GM12878 (cell line): ENCODE results near the gene ZNF568. TPM values are rescaled to one million over a fixed set of nuclear protein-coding genes. Genes with fewer than 3 reads are reported as not detected.

Experiments used
- BACH1 ChIP-seq: fragments of 450-650 bp; IDR thresholded peaks from 2 replicates; pipeline ENCODE4 v1.6.1; 2017; ENCODE audit warnings: mild to moderate bottlenecking, borderline replicate concordance
- BCL3 ChIP-seq: IDR thresholded peaks from 2 replicates; pipeline ENCODE4 v1.6.1; 2011; ENCODE audit warnings: borderline replicate concordance, low read depth, mild to moderate bottlenecking, moderate library complexity, low read length; ENCODE audit not compliant: insufficient read depth, poor library complexity, severe bottlenecking
- CBX5 ChIP-seq: sonication (generic); IDR thresholded peaks from 2 replicates; pipeline ENCODE4 v1.6.1; 2016; ENCODE audit warnings: low read depth, moderate library complexity, mild to moderate bottlenecking, inconsistent platforms
- CEBPB ChIP-seq, 2 experiments: fragments of 150-350 bp in 1 of 2; IDR thresholded peaks; 2 replicates each; pipeline ENCODE4 v1.6.1; 2012 to 2014; ENCODE audit warnings: low read depth in 2 of 2, low read length in 2 of 2, borderline replicate concordance in 1 of 2, inconsistent platforms in 1 of 2
- EGR1 ChIP-seq, 2 experiments: IDR thresholded peaks; 1 replicate in 1 of 2; 2 replicates in 1 of 2; pipeline ENCODE4 v1.6.1; 2011 to 2012; ENCODE audit warnings: low read depth in 2 of 2, low read length in 2 of 2, borderline replicate concordance in 1 of 2, mild to moderate bottlenecking in 1 of 2, moderate library complexity in 1 of 2
- EP300 ChIP-seq, 2 experiments: fragments of 150-350 bp in 1 of 2; IDR thresholded peaks; 2 replicates each; pipeline ENCODE4 v1.6.1; 2011 to 2012; ENCODE audit warnings: low read depth in 2 of 2, low read length in 2 of 2, borderline replicate concordance in 1 of 2, improper control_type of control experiment in 1 of 2, inconsistent platforms in 1 of 2; ENCODE audit not compliant: control insufficient read depth in 1 of 2
- FOXK2 ChIP-seq: fragments of 450-650 bp; IDR thresholded peaks from 2 replicates; pipeline ENCODE4 v1.6.1; 2017; ENCODE audit warnings: mild to moderate bottlenecking, moderate library complexity
- GABPA ChIP-seq: IDR thresholded peaks from 2 replicates; pipeline ENCODE4 v1.6.1; 2014; ENCODE audit warnings: antibody characterized with exemption, low read depth, mild to moderate bottlenecking, inconsistent platforms
- KDM1A ChIP-seq: fragments of 200-600 bp; sonication (generic); IDR thresholded peaks from 2 replicates; pipeline ENCODE4 v1.6.1; 2016; ENCODE audit warnings: borderline replicate concordance
- MTA2 ChIP-seq: fragments of 450-650 bp; IDR thresholded peaks from 2 replicates; pipeline ENCODE4 v1.6.1; 2016; ENCODE audit warnings: low read depth, mild to moderate bottlenecking, moderate library complexity
- RCOR1 ChIP-seq: conservative IDR thresholded peaks from 2 replicates; pipeline ENCODE4 v1.6.1; 2012; ENCODE audit warnings: low read depth, low read length, improper control_type of control experiment
- SKIL ChIP-seq: fragments of 450-650 bp; IDR thresholded peaks from 2 replicates; pipeline ENCODE4 v1.6.1; 2017; ENCODE audit warnings: mild to moderate bottlenecking, low read depth, inconsistent platforms; ENCODE audit not compliant: poor library complexity, severe bottlenecking
- SP1 ChIP-seq: IDR thresholded peaks from one replicate; pipeline ENCODE4 v1.6.1; 2011; ENCODE audit warnings: low read depth, low read length
- SPI1 ChIP-seq: IDR thresholded peaks from 2 replicates; pipeline ENCODE4 v1.6.1; 2011; ENCODE audit warnings: low read depth, mild to moderate bottlenecking, low read length, moderate library complexity, borderline replicate concordance; ENCODE audit not compliant: insufficient read depth
- SREBF2 ChIP-seq: IDR thresholded peaks from 2 replicates; pipeline ENCODE4 v1.6.1; 2012; ENCODE audit warnings: mild to moderate bottlenecking, low read length
- STAT1 ChIP-seq: fragments of 450-650 bp; conservative IDR thresholded peaks from 2 replicates; pipeline ENCODE4 v1.6.1; 2014; ENCODE audit warnings: antibody characterized with exemption, mild to moderate bottlenecking
- TBL1XR1 ChIP-seq: IDR thresholded peaks from 2 replicates; pipeline ENCODE4 v1.6.1; 2012; ENCODE audit warnings: low read depth, low read length, improper control_type of control experiment
- TCF3 ChIP-seq: IDR thresholded peaks from 2 replicates; pipeline ENCODE4 v1.6.1; 2012; ENCODE audit warnings: low read depth, mild to moderate bottlenecking, low read length, borderline replicate concordance; ENCODE audit not compliant: insufficient read depth
- WRNIP1 ChIP-seq: IDR thresholded peaks from 2 replicates; pipeline ENCODE4 v1.6.1; 2011; ENCODE audit warnings: low read depth, low read length, improper control_type of control experiment, borderline replicate concordance
- ZNF384 ChIP-seq: IDR thresholded peaks from 2 replicates; pipeline ENCODE4 v1.6.1; 2012; ENCODE audit warnings: low read depth, mild to moderate bottlenecking, low read length, improper control_type of control experiment, borderline replicate concordance
- polyA plus RNA-seq, 11 experiments: library from polyadenylated mRNA; depleted of rRNA in 4 of 11; unstranded in 6 of 11; stranded (reverse) in 5 of 11; fragments of >200 nt; fragmentation: Nextera tagmentation in 4 of 11; fragmentation: Illumina TruSeq in 1 of 11; extraction: Ambion mirVana in 4 of 11; extraction: Trizol in 1 of 11; gene quantifications; 1 replicate in 1 of 11; 2 replicates in 10 of 11; pipeline versions ENCODE4 v1.2.1 to v1.2.3, GENCODE V29; 2011 to 2016; ENCODE audit warnings: inconsistent platforms in 2 of 11, missing spikeins in 2 of 11, low read depth in 1 of 11
- total RNA-seq, 4 experiments: library from RNA; depleted of rRNA in 3 of 4; stranded (reverse); fragments of >200 nt in 3 of 4; fragmentation: Illumina TruSeq in 1 of 4; extraction: Trizol in 1 of 4; gene quantifications; 2 replicates each; pipeline versions ENCODE4 v1.2.1 to v1.2.3, GENCODE V29; 2013 to 2021
- TF ChIP-seq, protein P1 (sequence below): fragments of 150-350 bp; IDR thresholded peaks from 2 replicates; pipeline ENCODE4 v1.6.1; 2014; ENCODE audit warnings: mild to moderate bottlenecking, low read depth, low read length
- TF ChIP-seq, protein P2 (sequence below): fragments of 450-650 bp; IDR thresholded peaks from 2 replicates; pipeline ENCODE4 v1.6.1; 2018; ENCODE audit warnings: borderline replicate concordance, mild to moderate bottlenecking; ENCODE audit not compliant: partially characterized antibody

Gene ZNF568
- total and polyA plus RNA-seq, 10 of the 15 experiments (the other 5 are each of a cell fraction or from before 2014, with no cell fraction given) = 0.16 to 0.77 (median 0.27) TPM

DNA sequence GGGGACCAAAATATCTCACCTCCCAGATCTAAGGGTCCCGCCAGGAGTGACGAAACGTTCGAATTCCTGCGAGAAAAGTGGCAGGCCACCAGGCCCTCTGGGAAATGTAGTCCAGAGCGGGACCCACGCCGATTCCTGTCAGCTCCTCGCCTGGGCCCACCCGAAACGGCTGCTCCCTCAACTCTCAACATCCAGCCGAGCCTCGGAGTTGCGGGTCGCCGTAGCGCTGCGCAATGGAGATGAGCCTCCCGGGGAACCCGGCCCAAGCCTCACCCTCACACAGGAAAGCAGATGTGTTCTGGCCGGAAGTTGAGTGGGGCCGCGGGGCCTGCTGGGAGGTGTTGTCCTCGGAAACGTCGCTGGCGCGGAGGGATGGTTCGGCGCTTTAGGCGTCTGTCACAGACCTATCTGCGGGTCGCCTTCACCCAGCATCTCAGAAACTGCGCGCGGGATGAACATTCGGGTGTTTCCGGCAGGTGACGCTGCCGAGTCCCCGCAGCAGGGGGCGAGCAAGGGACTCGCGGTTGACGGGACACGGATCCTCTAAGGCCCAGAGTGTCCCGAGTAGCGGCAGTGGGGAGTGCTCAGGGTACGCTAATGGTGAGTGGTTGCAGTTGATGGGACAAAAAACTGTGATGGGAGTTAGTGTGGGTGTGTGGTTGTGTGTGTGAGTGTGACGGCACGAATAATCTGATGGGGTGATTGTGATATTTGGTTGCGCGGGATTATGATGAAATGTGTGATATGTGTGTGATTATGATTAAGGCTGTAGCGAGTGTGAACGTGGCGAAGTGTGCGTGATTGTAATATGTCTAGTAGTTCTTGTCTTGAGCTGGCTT lies at the start of gene ZNF568, which contains the start of gene ZNF829 (continued):
- TF ChIP-seq STAT1 (no peak), BACH1 (no peak), FOXK2 (no peak), SREBF2 (no peak), RCOR1 (no peak), MTA2 (no peak), TBL1XR1 (no peak), CBX5 (no peak), SP1 (no peak), EGR1 (IDR thresholded peaks at IDR 0.05; ENCODE audit: borderline replicate concordance in 1 of 2, low read depth in 2 of 2, low read length in 2 of 2) (no peak), ZNF384 (no peak), GABPA (peak; percentile 86), WRNIP1 (no peak), CEBPB (IDR thresholded peaks at IDR 0.05; ENCODE audit: borderline replicate concordance in 1 of 2, low read depth in 2 of 2, low read length in 2 of 2) (no peak), SKIL (no peak), TCF3 (no peak), EP300 (IDR thresholded peaks at IDR 0.05; ENCODE audit: borderline replicate concordance in 1 of 2, control insufficient read depth in 1 of 2, low read depth in 2 of 2, low read length in 2 of 2) (no peak), BCL3 (no peak), SPI1 (no peak), KDM1A (no peak)
- TF ChIP-seq, protein P1, sequence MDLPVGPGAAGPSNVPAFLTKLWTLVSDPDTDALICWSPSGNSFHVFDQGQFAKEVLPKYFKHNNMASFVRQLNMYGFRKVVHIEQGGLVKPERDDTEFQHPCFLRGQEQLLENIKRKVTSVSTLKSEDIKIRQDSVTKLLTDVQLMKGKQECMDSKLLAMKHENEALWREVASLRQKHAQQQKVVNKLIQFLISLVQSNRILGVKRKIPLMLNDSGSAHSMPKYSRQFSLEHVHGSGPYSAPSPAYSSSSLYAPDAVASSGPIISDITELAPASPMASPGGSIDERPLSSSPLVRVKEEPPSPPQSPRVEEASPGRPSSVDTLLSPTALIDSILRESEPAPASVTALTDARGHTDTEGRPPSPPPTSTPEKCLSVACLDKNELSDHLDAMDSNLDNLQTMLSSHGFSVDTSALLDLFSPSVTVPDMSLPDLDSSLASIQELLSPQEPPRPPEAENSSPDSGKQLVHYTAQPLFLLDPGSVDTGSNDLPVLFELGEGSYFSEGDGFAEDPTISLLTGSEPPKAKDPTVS = no peak
- TF ChIP-seq, protein P2, sequence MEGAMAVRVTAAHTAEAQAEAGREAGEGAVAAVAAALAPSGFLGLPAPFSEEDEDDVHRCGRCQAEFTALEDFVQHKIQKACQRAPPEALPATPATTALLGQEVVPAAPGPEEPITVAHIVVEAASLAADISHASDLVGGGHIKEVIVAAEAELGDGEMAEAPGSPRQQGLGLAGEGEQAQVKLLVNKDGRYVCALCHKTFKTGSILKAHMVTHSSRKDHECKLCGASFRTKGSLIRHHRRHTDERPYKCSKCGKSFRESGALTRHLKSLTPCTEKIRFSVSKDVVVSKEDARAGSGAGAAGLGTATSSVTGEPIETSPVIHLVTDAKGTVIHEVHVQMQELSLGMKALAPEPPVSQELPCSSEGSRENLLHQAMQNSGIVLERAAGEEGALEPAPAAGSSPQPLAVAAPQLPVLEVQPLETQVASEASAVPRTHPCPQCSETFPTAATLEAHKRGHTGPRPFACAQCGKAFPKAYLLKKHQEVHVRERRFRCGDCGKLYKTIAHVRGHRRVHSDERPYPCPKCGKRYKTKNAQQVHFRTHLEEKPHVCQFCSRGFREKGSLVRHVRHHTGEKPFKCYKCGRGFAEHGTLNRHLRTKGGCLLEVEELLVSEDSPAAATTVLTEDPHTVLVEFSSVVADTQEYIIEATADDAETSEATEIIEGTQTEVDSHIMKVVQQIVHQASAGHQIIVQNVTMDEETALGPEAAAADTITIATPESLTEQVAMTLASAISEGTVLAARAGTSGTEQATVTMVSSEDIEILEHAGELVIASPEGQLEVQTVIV = no peak
